Right lobe of liver (tissue), 4 donors: ENCODE data around the gene CALHM1.

Experiments
- CTCF ChIP-seq, 4 donors: fragments of 200-600 bp in 3 of 4; fragments of 450-650 bp in 1 of 4; IDR thresholded peaks; one replicate each; pipeline versions ENCODE4 v1.5.1 to v1.8.0; 2016 to 2022; ENCODE audit warnings: antibody characterized with exemption in 4 of 4, mild to moderate bottlenecking in 2 of 4
- POLR2A ChIP-seq: fragments of 450-650 bp; IDR thresholded peaks from one replicate; pipeline ENCODE4 v1.6.1; 2017; ENCODE audit warnings: antibody characterized with exemption, mild to moderate bottlenecking
- donor health status: DM: no; HTN: no; CAD: no.
- donor health status: DM: no; HTN: no; CAD: no.
- donor health status: DM: no; HTN: yes; CAD: no.

GRCh38 chr10:103451831-103452505, 6.7 kb downstream of the CALHM1 start, which contains the start of gene CALHM2:
- TF ChIP-seq CTCF (IDR thresholded peaks at IDR 0.05) (no peak), POLR2A (no peak)
